Measurements from ENCODE around the gene SLC44A5.

SLC44A5 gene

DNA sequence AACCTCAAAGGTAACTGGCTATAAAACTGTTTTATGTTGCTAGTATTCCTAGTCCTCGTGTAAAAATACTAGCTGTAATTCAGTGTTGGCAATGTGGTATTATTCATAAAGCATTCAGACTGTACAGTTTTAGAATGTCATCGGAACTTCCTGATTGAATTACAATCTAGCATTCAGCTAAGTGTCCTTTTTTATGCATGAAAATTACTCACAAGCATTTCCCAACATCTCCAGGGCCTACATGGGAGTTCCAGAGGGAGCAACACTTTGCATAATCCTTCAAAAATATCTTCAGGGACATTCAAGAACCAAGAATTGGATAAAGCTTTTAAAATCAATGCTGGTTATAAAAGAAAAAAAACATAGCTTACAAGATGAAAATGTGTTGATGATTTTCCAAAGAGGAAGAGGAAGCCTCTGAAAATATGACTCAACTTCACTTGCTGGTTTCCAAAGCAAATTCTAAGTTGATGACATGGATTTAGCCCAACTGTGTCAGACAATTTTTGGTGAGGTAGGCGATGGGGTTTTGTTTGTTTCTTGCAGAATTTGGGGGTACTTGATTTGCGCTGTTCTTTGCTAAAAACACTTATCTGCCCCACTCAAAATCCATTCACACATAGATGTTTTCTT, 137.8 kb downstream of the SLC44A5 start:
- Histone ChIP-seq H3K4me3 (ENCODE audit: low read depth, low read length) (no peak overlapping the region), H3K4me1 (ENCODE audit: control insufficient read depth, insufficient read depth, low read length) (no peaks in the 10 kb centered on the region), H3K36me3 (ENCODE audit: control insufficient read depth, insufficient read depth, low read length) (no peaks in the 10 kb centered on the region), H3K27me3 (ENCODE audit: control insufficient read depth, insufficient read depth, low read length) (no peaks in the 10 kb centered on the region), H3K9ac (ENCODE audit: low read depth, low read length) (no peak overlapping the region), H3K9me3 (ENCODE audit: control insufficient read depth, insufficient read depth, low read length) (no peaks in the 10 kb centered on the region)

DNA sequence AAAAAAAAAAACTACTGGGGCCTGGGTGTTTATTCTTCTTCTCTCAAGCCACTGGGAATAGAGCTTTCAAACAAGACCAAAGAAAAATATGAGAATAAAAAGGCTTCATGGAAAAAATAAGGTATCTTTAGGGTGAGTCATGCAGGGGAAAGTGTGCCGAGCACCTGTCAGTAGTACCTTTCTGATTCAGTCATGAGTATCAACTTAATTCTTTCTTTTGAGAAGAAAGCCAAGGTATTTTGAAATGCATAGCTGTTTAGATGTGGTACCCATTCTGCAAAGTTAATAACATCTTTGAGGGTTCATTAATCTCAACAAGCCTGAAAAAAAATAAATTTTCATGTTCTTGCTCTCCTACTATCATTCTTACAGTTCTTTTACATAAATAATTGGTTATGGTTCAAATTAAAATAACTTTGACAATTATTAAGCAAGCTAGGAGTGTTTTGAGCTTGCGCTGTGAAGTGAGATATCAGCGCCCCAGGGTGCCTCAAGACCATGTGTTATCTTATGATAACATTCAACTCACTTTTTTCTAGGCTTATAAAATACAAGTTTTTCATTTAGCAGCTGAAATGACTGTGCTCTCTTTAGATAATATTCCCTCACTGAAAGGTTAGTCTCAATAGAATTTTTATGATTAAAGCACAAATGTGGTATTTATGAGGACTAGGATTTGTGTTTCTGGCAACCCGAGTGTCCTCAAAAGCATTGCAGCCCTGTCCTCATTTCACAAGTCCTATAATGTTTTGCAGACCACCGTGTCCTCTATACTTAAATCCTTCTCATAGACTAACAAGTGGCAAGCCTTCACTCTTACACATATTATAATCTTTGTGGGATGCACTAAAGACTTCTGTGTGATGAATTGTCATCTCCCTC, 138.6 kb downstream of the SLC44A5 start:
- H3K4me1 ChIP-seq (ENCODE audit: control insufficient read depth, insufficient read depth, low read length) = no peaks in the 10 kb centered on the region
- H3K27me3 ChIP-seq (ENCODE audit: control insufficient read depth, insufficient read depth, low read length) = no peaks in the 10 kb centered on the region
- no peak overlapping the region for H3K9ac ChIP-seq (ENCODE audit: low read depth, low read length)

DNA sequence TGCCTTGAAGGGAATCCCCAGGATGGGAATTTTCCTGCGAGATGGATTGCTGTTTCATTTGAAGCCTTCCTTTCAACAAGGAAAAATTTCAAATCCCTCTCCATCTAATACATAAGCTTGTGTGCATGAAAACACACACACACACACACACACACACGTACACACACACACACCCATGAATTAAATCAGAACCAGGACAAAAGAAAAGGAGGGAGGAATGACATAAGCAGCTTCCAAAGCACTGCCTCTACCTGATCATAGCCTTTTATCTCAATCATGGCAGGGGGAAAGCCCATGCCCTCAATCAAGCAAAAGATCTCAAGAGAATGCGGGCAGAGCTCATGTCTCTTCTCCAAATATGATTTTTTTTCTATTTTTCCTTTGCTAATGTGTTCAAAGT, 139.7 kb downstream of the SLC44A5 start:
- no peaks in the 10 kb centered on the region for H3K36me3 ChIP-seq (ENCODE audit: control insufficient read depth, insufficient read depth, low read length)
- H3K9me3 ChIP-seq (ENCODE audit: control insufficient read depth, insufficient read depth, low read length) = no peaks in the 10 kb centered on the region
- H3K27me3 ChIP-seq (ENCODE audit: control insufficient read depth, insufficient read depth, low read length) = no peaks in the 10 kb centered on the region
- no peaks in the 10 kb centered on the region for H3K4me1 ChIP-seq (ENCODE audit: control insufficient read depth, insufficient read depth, low read length)
- no peak overlapping the region for H3K9ac ChIP-seq (ENCODE audit: low read depth, low read length)
- no peak overlapping the region for H3K4me3 ChIP-seq (ENCODE audit: low read depth, low read length)

More for the DNA sequence above, 138.6 kb downstream of the SLC44A5 start:
- H3K9me3 ChIP-seq (ENCODE audit: control insufficient read depth, insufficient read depth, low read length) = no peaks in the 10 kb centered on the region
- no peaks in the 10 kb centered on the region for H3K36me3 ChIP-seq (ENCODE audit: control insufficient read depth, insufficient read depth, low read length)
- no peak overlapping the region for H3K4me3 ChIP-seq (ENCODE audit: low read depth, low read length)

DNA sequence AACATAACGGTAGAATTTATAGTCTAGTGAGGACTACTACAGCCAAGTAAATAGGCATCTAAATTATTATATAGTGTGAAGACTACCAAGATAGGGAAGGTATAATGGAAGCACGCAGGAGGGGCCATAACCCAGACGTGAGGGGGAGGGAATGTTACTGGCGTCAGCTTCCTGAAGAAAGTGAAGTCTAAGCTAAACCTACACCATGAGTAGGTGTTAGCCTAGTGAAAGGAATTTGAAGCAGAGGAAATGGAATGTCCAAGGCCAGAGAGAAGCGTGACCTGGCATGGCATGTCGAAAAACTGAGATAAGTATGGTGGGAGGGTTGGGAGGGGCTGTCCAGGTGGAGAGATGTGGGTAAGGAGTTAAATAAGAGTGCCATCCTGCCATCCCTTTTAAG, 140.5 kb downstream of the SLC44A5 start:
- Histone ChIP-seq H3K9me3 (ENCODE audit: control insufficient read depth, insufficient read depth, low read length) (no peaks in the 10 kb centered on the region), H3K4me3 (ENCODE audit: low read depth, low read length) (no peak overlapping the region), H3K4me1 (ENCODE audit: control insufficient read depth, insufficient read depth, low read length) (no peaks in the 10 kb centered on the region), H3K9ac (ENCODE audit: low read depth, low read length) (no peak overlapping the region), H3K27me3 (ENCODE audit: control insufficient read depth, insufficient read depth, low read length) (no peaks in the 10 kb centered on the region), H3K36me3 (ENCODE audit: control insufficient read depth, insufficient read depth, low read length) (no peaks in the 10 kb centered on the region)

DNA sequence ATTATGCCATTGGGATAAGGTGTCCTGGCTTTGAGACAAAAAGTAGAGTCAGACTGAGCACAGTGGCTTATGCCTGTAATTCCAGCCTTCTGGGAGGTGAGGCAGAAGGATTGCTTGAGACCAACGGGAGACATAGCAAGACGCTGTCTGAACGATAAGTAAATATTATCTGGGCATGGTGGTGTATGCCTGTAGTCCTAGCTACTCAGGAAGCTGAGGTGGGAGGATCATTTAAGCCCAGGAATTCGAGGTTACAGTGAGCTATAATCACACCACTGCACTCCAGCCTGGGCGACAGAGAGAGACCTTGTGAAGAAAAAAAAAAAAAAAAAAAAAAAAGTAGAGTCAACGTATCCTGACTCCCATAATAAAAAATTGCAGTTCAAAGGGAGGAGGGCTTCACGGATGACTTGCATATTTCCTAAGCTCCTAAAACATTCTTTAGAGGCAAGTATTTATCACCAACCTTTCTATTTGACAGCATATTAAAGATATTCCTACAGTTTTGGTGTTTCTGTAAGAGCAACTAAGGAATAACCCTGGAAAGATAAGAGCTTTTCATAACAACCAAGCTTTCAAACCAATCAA, 141.2 kb downstream of the SLC44A5 start:
- Histone ChIP-seq H3K9me3 (ENCODE audit: control insufficient read depth, insufficient read depth, low read length) (no peaks in the 10 kb centered on the region), H3K4me3 (ENCODE audit: low read depth, low read length) (no peak overlapping the region), H3K27me3 (ENCODE audit: control insufficient read depth, insufficient read depth, low read length) (no peaks in the 10 kb centered on the region), H3K36me3 (ENCODE audit: control insufficient read depth, insufficient read depth, low read length) (no peaks in the 10 kb centered on the region), H3K9ac (ENCODE audit: low read depth, low read length) (no peak overlapping the region), H3K4me1 (ENCODE audit: control insufficient read depth, insufficient read depth, low read length) (no peaks in the 10 kb centered on the region)

DNA sequence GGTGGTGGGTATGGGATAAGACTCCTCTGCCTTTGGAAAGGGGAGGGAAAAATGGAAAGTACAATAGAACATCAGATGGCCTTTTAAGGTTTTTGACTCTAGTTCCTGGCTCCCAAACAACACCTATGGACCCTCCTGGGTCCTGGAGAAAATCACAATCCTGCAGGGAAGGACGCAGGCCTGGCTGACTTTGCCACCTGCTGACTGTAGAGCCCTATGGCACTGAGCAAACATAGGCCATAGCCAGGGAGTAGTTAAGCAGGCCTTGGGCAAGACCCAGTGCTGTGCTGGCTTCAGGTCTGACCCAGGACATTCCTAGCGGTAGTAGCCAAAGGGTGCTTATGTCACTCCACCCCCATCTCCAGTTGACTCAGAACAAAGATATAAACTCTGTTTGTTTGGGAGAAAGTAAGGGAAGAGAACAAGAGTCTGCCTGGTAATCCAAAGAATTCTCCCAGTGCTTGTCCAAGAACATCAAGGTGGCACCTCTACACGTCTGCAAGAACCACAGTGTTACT, 149.0 kb downstream of the SLC44A5 start:
- no peak overlapping the region for H3K9ac ChIP-seq (ENCODE audit: low read depth, low read length)
- H3K4me3 ChIP-seq (ENCODE audit: low read depth, low read length) = no peak overlapping the region
- H3K27me3 ChIP-seq (ENCODE audit: control insufficient read depth, insufficient read depth, low read length) = no peaks in the 10 kb centered on the region
- no peaks in the 10 kb centered on the region for H3K9me3 ChIP-seq (ENCODE audit: control insufficient read depth, insufficient read depth, low read length)
- H3K36me3 ChIP-seq (ENCODE audit: control insufficient read depth, insufficient read depth, low read length) = no peaks in the 10 kb centered on the region
- H3K4me1 ChIP-seq (ENCODE audit: control insufficient read depth, insufficient read depth, low read length) = no peaks in the 10 kb centered on the region

DNA sequence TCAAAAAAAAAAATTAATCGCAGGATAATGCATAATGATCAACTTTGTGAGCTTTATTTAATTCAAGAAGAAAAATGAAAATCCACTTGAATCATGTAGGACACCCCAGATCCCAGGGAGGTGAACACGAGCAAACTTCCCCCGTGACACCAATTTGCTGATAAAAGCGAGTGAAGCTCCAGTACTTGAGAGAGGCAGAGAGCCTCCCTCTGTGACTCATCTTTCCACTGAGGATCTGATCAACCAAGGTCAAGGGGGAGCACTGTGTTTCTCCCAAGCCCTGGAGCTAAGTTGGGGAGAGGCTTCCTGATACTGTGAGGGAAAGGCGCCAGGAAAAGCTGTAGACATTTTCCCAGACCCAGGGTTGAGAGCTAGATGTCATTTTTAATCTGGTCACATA, 160.9 kb downstream of the SLC44A5 start:
- H3K27me3 ChIP-seq (ENCODE audit: control insufficient read depth, insufficient read depth, low read length) = no peaks in the 10 kb centered on the region
- H3K36me3 ChIP-seq (ENCODE audit: control insufficient read depth, insufficient read depth, low read length) = no peaks in the 10 kb centered on the region
- no peaks in the 10 kb centered on the region for H3K9me3 ChIP-seq (ENCODE audit: control insufficient read depth, insufficient read depth, low read length)
- H3K4me1 ChIP-seq (ENCODE audit: control insufficient read depth, insufficient read depth, low read length) = no peaks in the 10 kb centered on the region
- no peak overlapping the region for H3K9ac ChIP-seq (ENCODE audit: low read depth, low read length)
- no peak overlapping the region for H3K4me3 ChIP-seq (ENCODE audit: low read depth, low read length)

DNA sequence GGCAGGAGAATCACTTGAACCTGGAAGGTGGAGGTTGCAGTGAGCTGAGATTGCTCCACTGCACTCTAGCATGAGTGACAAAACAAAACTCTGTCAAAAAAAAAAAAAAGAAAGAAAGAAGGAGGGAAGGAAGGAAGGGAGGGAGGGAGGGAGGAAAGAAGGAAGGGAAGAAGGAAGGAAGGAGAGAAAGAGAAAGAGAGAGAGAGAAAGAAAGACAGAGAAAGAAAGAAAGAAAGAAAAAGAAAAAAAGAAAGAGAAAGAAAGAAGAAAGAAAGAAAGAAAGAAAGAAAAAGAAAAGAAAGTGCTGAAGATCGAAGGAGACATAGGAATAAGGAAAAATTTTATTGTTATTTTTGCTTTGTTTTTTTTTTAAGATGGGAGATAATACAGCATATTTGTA, 166.7 kb downstream of the SLC44A5 start:
- Histone ChIP-seq H3K4me1 (ENCODE audit: control insufficient read depth, insufficient read depth, low read length) (no peaks in the 10 kb centered on the region), H3K36me3 (ENCODE audit: control insufficient read depth, insufficient read depth, low read length) (no peaks in the 10 kb centered on the region), H3K4me3 (ENCODE audit: low read depth, low read length) (no peak overlapping the region), H3K9ac (ENCODE audit: low read depth, low read length) (no peak overlapping the region), H3K27me3 (ENCODE audit: control insufficient read depth, insufficient read depth, low read length) (no peaks in the 10 kb centered on the region), H3K9me3 (ENCODE audit: control insufficient read depth, insufficient read depth, low read length) (no peaks in the 10 kb centered on the region)

DNA sequence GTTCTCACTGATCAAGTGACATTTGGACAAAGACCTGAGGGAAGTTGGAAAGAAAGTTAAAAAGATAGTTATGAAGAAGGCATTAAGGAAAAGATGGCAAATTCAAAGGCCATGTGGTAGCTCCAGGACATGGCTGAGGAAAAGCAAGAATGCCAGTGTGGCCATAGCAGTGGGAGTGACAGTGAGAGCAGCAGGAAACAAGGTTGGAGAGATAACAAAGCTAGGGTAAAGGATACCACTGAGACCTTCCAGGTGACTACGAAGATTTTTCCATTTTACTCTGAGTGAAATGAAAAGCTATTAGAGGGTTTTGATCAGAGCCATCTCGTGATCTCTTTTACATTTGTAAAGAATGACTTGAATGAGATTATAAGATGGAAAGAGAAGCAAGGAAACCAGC, 170.6 kb downstream of the SLC44A5 start:
- Histone ChIP-seq H3K4me1 (ENCODE audit: control insufficient read depth, insufficient read depth, low read length) (no peaks in the 10 kb centered on the region), H3K9ac (ENCODE audit: low read depth, low read length) (no peak overlapping the region), H3K27me3 (ENCODE audit: control insufficient read depth, insufficient read depth, low read length) (no peaks in the 10 kb centered on the region), H3K4me3 (ENCODE audit: low read depth, low read length) (no peak overlapping the region), H3K36me3 (ENCODE audit: control insufficient read depth, insufficient read depth, low read length) (no peaks in the 10 kb centered on the region), H3K9me3 (ENCODE audit: control insufficient read depth, insufficient read depth, low read length) (no peaks in the 10 kb centered on the region)

DNA sequence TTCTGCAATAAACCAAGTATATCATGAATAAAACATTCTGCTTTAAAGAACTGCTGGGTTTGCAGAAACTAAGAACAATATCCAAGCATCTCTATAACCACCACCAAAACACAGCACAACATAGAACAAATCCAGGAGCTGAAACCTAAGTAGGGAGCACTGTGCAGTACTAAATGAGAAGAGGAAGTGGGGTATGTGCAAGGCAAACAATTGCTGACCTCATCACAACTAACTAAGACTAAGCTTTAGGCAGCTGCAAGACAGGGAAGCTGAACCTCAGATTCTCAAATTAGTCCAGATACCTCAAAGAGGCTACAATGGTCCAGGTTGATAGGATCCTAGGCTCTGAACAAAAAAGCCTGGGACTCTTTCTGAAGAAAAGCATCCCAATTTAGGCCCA, 172.6 kb downstream of the SLC44A5 start:
- H3K27me3 ChIP-seq (ENCODE audit: control insufficient read depth, insufficient read depth, low read length) = no peaks in the 10 kb centered on the region
- H3K9ac ChIP-seq (ENCODE audit: low read depth, low read length) = no peak overlapping the region
- no peaks in the 10 kb centered on the region for H3K4me1 ChIP-seq (ENCODE audit: control insufficient read depth, insufficient read depth, low read length)
- no peaks in the 10 kb centered on the region for H3K36me3 ChIP-seq (ENCODE audit: control insufficient read depth, insufficient read depth, low read length)
- no peak overlapping the region for H3K4me3 ChIP-seq (ENCODE audit: low read depth, low read length)
- H3K9me3 ChIP-seq (ENCODE audit: control insufficient read depth, insufficient read depth, low read length) = no peaks in the 10 kb centered on the region

DNA sequence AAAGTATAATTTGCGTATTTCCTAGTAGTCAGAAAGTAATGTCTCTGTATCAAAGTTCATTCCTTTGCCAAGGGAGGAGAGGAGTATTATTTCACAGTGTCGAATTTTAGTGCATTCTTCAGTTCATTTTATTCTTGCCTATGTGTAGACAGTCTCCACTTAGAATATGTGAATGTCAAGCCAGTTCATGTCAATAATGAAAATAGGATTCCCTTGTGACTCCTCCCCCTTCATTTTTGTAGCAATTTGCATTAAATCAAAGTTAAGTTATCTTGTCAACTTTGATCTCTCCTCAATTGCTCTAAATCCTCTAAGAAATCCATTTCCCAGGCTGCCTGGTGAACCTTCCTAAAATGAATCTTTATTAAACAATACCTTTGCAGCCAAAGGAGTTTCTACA, 179.1 kb downstream of the SLC44A5 start:
- Histone ChIP-seq H3K4me3 (ENCODE audit: low read depth, low read length) (no peak overlapping the region), H3K9me3 (ENCODE audit: control insufficient read depth, insufficient read depth, low read length) (no peaks in the 10 kb centered on the region), H3K36me3 (ENCODE audit: control insufficient read depth, insufficient read depth, low read length) (no peaks in the 10 kb centered on the region), H3K9ac (ENCODE audit: low read depth, low read length) (no peak overlapping the region), H3K4me1 (ENCODE audit: control insufficient read depth, insufficient read depth, low read length) (no peaks in the 10 kb centered on the region), H3K27me3 (ENCODE audit: control insufficient read depth, insufficient read depth, low read length) (no peaks in the 10 kb centered on the region)

DNA sequence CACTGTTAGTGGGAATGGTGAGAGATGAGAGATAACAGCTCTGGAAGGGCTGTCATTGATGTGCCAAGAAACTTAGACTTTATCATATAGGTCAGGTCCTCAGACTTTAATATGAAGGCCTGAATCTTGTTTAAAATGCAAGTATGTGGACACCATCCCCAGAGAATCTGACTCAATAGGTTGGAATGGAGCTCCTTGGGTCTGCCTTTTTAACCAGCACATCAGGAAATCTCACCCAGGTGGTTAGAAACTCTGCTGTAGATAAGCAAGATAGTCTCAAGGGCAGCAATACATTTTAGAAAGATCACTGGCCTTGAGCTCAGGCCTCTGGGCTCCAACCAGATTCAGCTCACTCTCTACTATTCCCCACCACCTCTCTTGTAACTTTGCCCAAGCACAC, 180.4 kb downstream of the SLC44A5 start:
- Histone ChIP-seq H3K9ac (ENCODE audit: low read depth, low read length) (no peak overlapping the region), H3K4me1 (ENCODE audit: control insufficient read depth, insufficient read depth, low read length) (no peaks in the 10 kb centered on the region), H3K4me3 (ENCODE audit: low read depth, low read length) (no peak overlapping the region), H3K36me3 (ENCODE audit: control insufficient read depth, insufficient read depth, low read length) (no peaks in the 10 kb centered on the region), H3K9me3 (ENCODE audit: control insufficient read depth, insufficient read depth, low read length) (no peaks in the 10 kb centered on the region), H3K27me3 (ENCODE audit: control insufficient read depth, insufficient read depth, low read length) (no peaks in the 10 kb centered on the region)
